ENCODE results near the gene HESX1. TPM values are rescaled to one million over a fixed set of nuclear protein-coding genes. Genes with fewer than 3 reads are reported as not detected.

Gene HESX1
- total and polyA plus RNA-seq, 2 experiments from 2014 or later, result 21.1 to 56.7 TPM

GRCh38 chr3:57221883-57222282 lies 22.1 kb upstream of the HESX1 start:
- Mint-ChIP-seq H3K9me3 (no peaks in the 10 kb centered on the region; the same call in 2 of the 3 replicates), H3K4me3 (no peak overlapping the region), H3K27ac (no peak overlapping the region), H3K27me3 (ENCODE audit: insufficient read depth, low read depth, poor library complexity) (peaks cover 8% of the 10 kb centered on the region), H3K4me1 (peaks cover 7% of the 10 kb centered on the region), H3K36me3 (ENCODE audit: low read depth) (no peaks in the 10 kb centered on the region)
- H3K9me2 ChIP-seq (ENCODE audit: insufficient read depth), result no peaks in the 10 kb centered on the region
- no peaks in the 10 kb centered on the region for H3K4me1 ChIP-seq (ENCODE audit: insufficient read depth)
- H3K27me3 ChIP-seq (ENCODE audit: insufficient read depth), result no peaks in the 10 kb centered on the region
- no peaks in the 10 kb centered on the region for H3K79me2 ChIP-seq (replicated peaks; ENCODE audit: insufficient read depth)
- peak; percentile 63; the same call in 2 of the 3 replicates for ATAC-seq
- no peak overlapping the region for H3K4me2 ChIP-seq
- H3F3A ChIP-seq (replicated peaks; ENCODE audit: low read depth), result no peaks in the 10 kb centered on the region
- H2AFZ ChIP-seq, result no peak overlapping the region
- H3K4me3 ChIP-seq, result no peak overlapping the region
- peak; percentile 49 for DNase-seq (ENCODE audit: low spot score)
- no peak overlapping the region for H3K27ac ChIP-seq (ENCODE audit: low read depth)
- H3K36me3 ChIP-seq (ENCODE audit: insufficient read depth), result no peaks in the 10 kb centered on the region
- TF ChIP-seq ETS1 (IDR thresholded peaks at IDR 0.05), result no peak
- TF ChIP-seq CTCF (conservative IDR thresholded peaks at IDR 0.05; ENCODE audit: low read depth in 2 of 2), result peak; percentile 75
- H4K20me1 ChIP-seq (replicated peaks; ENCODE audit: insufficient read depth), result no peaks in the 10 kb centered on the region

GRCh38 chr3:57206423-57206822 lies 6.6 kb upstream of the HESX1 start:
- Histone ChIP-seq H2AFZ (no peak overlapping the region), H3K4me1 (ENCODE audit: insufficient read depth) (peaks cover 7% of the 10 kb centered on the region), H3F3A (replicated peaks; ENCODE audit: low read depth) (no peaks in the 10 kb centered on the region), H4K20me1 (replicated peaks; ENCODE audit: insufficient read depth) (no peaks in the 10 kb centered on the region), H3K4me3 (no peak overlapping the region), H3K36me3 (ENCODE audit: insufficient read depth) (no peaks in the 10 kb centered on the region), H3K27me3 (ENCODE audit: insufficient read depth) (no peaks in the 10 kb centered on the region), H3K4me2 (no peak overlapping the region), H3K9me2 (ENCODE audit: insufficient read depth) (no peaks in the 10 kb centered on the region), H3K27ac (ENCODE audit: low read depth) (no peak overlapping the region), H3K79me2 (replicated peaks; ENCODE audit: insufficient read depth) (no peaks in the 10 kb centered on the region)
- no peaks in the 10 kb centered on the region for H3K9me3 Mint-ChIP-seq
- no peak overlapping the region for H3K4me3 Mint-ChIP-seq
- TF ChIP-seq STAT1 (IDR thresholded peaks at IDR 0.05; ENCODE audit: unreplicated experiment), result no peak
- TF ChIP-seq EZH2phosphoT487 (IDR thresholded peaks at IDR 0.05; ENCODE audit: unreplicated experiment), result no peak
- TF ChIP-seq REST (IDR thresholded peaks at IDR 0.05; ENCODE audit: unreplicated experiment), result no peak
- no peak for TF ChIP-seq CREB1 (CRISPR knock-in tag; IDR thresholded peaks at IDR 0.05; ENCODE audit: low read depth)
- no peak for TF ChIP-seq EZH2 (IDR thresholded peaks at IDR 0.05; ENCODE audit: low read depth, unreplicated experiment)
- no peak for TF ChIP-seq ZNF114 (CRISPR knock-in tag; IDR thresholded peaks at IDR 0.05)
- no peak for TF ChIP-seq NANOG (IDR thresholded peaks at IDR 0.05; ENCODE audit: borderline replicate concordance)
- TF ChIP-seq CTCF (conservative IDR thresholded peaks at IDR 0.05; ENCODE audit: low read depth in 2 of 2), result no peak
- TF ChIP-seq JUNB (IDR thresholded peaks at IDR 0.05; ENCODE audit: unreplicated experiment), result no peak
- no peak for TF ChIP-seq POLR2AphosphoS5 (IDR thresholded peaks at IDR 0.05; ENCODE audit: low read depth)
- peaks cover 2% of the 10 kb centered on the region for H3K4me1 Mint-ChIP-seq
- H3K27ac Mint-ChIP-seq, result no peak overlapping the region
- H3K36me3 Mint-ChIP-seq (ENCODE audit: low read depth), result no peaks in the 10 kb centered on the region
- H3K27me3 Mint-ChIP-seq (ENCODE audit: insufficient read depth, low read depth, poor library complexity), result no peaks in the 10 kb centered on the region
- ATAC-seq (no peak), DNase-seq (ENCODE audit: low spot score) (no peak)

All from GM23338 (cell line).